PC-3 (cell line): ENCODE measurements around the gene OR51G1.

Experiments used
- EZH2 ChIP-seq: fragments of 300-600 bp; sonication (generic); IDR thresholded peaks from one replicate; pipeline ENCODE4 v1.6.1; 2017; ENCODE audit warnings: antibody characterized with exemption, mild to moderate bottlenecking, low read length; ENCODE audit not compliant: unreplicated experiment
- EZH2phosphoT487 ChIP-seq: fragments of 300-600 bp; sonication (generic); IDR thresholded peaks from 2 replicates; pipeline ENCODE4 v1.6.1; 2018; ENCODE audit warnings: mild to moderate bottlenecking, antibody characterized with exemption, low read length, borderline replicate concordance

DNA sequence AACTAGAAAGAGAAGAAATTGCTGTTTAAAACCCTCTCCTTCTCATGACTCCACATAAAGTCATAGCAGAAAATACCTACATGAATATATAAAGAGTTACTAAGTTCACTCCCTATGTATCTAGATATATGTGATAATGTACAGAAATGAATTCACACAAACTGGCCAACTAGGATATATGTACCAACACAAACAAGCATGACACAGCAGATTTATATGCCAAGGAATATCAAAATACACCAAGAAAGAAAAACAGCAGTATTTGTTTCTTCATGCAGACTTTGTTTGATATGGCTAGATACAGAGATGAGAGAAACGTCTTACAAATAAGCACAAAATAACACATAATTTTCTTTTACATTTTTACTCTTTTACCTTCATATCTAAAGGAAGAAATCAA is 1.8 kb downstream of the OR51G1 start:
- no peak for TF ChIP-seq EZH2
- no peak for TF ChIP-seq EZH2phosphoT487
